Dedifferentiated amniotic fluid mesenchymal stem cell (primary cell): ENCODE results near the gene CCN2.

Experiments used
- DNase-seq: peaks from one replicate; pipeline ENCODE4 v3.0.0-alpha.2; 2016; ENCODE audit errors: extremely low spot score

The CCN2 gene

GRCh38 chr6:131967948-131968347 lies 16.8 kb upstream of the CCN2 start:
- DNase-seq, result no peak

GRCh38 chr6:131966443-131966842 lies 15.3 kb upstream of the CCN2 start:
- no peak for DNase-seq

- no peak for DNase-seq
Observed at GRCh38 chr6:131963063-131963462, 11.9 kb upstream of the CCN2 start.

GRCh38 chr6:131960371-131961133 lies 9.4 kb upstream of the CCN2 start:
- peak; percentile 39 for DNase-seq

GRCh38 chr6:131958542-131959470 lies 7.6 kb upstream of the CCN2 start:
- no peak for DNase-seq

- DNase-seq, result no peak
Observed at GRCh38 chr6:131958095-131958494, 6.9 kb upstream of the CCN2 start.

- DNase-seq, result no peak
Observed at GRCh38 chr6:131955876-131956275, 4.7 kb upstream of the CCN2 start.

- no peak for DNase-seq
Observed at GRCh38 chr6:131955192-131955591, 4.0 kb upstream of the CCN2 start.

GRCh38 chr6:131954775-131955107 lies 3.6 kb upstream of the CCN2 start:
- DNase-seq, result peak; percentile 96

GRCh38 chr6:131954059-131954774 lies 3.0 kb upstream of the CCN2 start:
- DNase-seq, result no peak

- no peak for DNase-seq
Observed at GRCh38 chr6:131952886-131953509, 1.8 kb upstream of the CCN2 start.

GRCh38 chr6:131951576-131952230 lies 531 bp upstream of the CCN2 start:
- no peak for DNase-seq

GRCh38 chr6:131949909-131950766 lies 1.0 kb downstream of the CCN2 start:
- peak; percentile 87 for DNase-seq

- no peak for DNase-seq
Observed at GRCh38 chr6:131949620-131949908, 1.6 kb downstream of the CCN2 start.

- DNase-seq, result peak; percentile 70
Observed at GRCh38 chr6:131948692-131949619, 2.2 kb downstream of the CCN2 start.

GRCh38 chr6:131947986-131948661 lies 3.0 kb downstream of the CCN2 start:
- DNase-seq, result peak; percentile 39

GRCh38 chr6:131946992-131947955 lies 3.9 kb downstream of the CCN2 start:
- DNase-seq, result peak; percentile 77
